Right hindlimb (tissue), 1 donor: ENCODE results near the gene AMER3.

Experiments
- DNase-seq: peaks from one replicate; pipeline ENCODE4 v3.0.0-alpha.2; 2018

AMER3 gene

GRCh38 chr2:130756053-130756873, 923 bp downstream of the AMER3 start:
- DNase-seq = peak; percentile 60

DNA sequence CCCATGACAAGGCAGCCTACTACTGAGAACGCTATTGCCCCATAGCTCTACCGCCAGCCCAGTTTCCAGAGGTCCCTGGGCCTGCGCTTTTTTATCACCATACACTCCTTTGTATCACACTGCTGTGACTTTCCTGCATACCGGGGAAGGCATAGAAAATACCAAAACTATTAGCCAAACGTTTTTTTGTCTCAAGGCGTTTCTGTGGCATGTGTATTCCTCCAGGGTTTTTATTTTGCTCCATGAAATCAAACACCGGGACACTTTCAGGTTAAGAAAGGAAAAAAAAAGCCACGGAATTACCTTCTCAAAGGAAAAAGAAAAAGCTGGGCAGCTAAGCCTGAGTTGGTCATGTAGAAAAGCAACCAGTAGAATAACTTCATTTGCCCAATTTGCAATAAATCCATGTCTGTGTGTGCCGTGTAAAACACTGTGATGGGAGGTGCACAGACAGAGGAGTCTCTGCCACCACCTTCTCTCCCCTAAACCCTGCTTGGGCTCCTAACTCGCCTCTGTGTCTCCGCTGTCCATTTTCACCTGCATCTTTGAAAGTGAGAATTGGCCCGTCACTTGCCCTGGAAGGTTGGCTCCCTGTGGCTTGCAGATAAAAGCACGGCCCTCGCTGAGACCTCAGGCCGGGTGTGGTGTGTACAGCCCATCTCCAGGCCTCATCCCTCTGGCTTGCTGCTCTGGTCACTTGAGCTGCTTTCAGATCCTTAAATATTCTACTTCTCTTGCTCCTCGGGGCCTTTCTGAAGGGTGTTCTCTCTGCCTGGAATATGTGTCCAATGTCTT, 1.7 kb downstream of the AMER3 start:
- DNase-seq = no peak

DNA sequence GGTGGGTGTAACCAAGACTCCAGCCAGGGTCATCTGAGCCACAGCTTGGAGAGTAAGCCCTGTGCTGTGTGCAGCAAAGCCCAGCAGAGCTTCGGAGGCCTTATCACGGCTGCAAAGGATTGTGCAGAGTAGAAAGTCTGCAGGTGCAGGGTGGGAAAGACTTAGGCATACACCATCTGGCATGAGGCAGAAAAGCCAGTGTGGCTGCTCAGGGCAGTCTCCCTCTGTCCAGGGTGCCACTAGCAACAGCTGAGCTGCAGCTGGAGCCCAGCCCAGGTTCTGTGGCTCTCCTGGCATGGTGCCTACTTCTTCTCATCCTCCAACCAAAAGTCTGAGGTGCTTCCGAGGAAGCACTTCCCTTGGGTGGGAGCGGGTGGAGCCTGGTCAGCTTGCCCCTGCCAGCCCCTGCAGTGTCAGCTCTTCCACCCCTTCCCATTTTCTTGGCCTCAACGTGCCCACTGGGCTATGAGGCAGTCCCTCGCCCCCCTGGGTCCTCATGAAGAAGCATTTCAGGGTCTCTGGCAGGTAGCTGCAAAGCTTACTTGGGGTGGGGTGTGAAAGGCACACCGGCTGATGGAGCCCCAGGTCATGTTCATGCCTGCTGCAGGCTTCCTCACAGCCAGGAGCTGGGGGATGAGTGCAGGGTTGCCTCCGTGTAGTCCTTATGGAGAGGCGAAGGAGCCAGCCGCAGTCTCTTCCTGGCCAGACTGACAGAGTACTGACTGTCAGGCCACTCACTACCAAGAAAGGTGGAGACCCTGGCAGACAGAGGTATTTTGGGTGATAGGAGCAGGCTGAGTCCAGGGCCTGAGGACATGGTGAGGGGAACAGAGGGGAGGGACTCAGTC, 4.8 kb downstream of the AMER3 start:
- DNase-seq = no peak

DNA sequence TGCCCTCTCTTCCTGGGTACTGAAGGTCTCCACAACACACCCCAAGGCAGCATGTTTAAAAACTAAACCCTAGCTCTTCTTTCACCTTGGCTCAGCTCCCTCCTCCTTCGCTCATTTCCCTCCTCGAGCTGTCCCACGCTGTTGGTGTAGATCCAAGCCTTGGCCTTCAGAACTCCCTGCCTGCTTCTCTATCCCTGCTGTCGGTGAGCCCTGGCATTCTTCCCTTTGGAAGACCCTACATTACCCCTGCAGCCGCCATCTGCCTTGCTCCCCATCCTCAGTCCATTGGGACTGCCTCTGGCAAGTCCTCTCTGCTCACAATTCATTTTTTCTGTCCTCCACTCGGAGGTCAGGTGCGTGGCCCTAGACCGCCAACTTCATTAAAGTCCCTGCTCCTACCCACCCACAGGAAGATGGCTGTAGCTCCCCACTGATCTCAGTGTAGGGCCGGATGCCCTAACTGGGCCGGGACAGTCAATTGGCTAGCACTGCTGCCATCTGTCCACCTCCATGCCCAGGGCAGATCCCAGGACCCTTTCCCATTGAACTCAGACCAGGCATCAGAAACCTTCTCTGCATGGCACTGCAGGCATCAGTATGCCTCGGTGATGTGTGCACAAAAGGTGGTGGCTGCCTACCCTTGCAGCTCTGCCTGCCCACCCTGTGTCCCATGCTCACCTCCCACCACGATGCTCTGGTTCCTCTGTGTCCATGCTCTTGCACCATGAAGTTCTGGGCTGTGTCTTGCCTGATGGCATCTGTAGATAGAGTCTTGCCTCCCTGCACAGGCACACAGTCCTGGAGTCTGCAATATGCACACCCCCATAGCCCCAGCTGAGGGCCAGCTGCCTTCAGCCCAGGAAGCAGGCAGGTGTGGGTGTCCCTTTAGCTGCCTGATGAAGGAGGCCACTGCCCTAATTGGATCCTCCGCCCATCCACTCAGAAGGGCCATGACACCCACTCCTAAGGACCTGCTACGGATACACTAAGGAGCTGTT, 5.7 kb downstream of the AMER3 start:
- no peak for DNase-seq

GRCh38 chr2:130762031-130762909, 6.9 kb downstream of the AMER3 start:
- DNase-seq = no peak

- no peak for DNase-seq
Measured at GRCh38 chr2:130762910-130763385, 7.6 kb downstream of the AMER3 start.

GRCh38 chr2:130763405-130763804, 8.1 kb downstream of the AMER3 start:
- DNase-seq = no peak

DNA sequence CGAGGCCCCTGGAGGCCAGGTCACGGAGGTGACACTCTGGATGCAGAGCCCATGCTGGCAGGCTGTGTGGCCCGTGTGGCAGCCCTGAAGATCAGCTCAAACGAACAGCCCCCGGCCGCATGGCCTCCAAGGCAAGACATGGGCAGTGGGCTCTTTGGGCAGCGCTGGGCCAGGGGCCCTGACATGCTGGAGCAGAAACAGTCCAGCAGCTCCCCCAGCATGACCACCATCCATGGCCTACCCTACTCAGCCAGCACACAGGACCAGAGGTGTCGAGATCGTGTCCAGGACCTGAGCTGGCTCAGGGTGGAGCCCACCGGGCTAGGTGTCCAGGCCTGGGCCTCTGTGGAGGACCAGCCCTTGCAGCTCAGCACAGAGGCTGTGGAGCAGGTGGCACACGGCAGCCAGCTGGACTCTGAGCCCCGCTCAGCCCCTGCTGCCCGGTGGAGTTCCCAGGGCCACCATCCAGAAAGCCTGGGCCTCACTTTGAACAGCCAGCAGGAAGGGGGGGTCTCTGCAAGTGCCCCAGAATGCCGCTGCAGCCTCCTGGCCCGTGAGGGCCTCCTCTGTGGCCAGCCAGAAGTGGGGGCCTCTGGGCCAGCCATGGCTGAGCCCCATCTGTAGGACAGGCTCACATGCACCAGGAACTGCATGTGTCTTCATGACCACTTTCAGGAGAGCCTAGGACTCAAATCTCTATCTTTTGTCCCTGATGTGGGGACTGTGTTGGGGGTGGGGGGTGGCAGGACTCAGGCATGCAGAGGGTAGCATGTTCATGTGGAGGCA, 8.9 kb downstream of the AMER3 start:
- no peak for DNase-seq

DNA sequence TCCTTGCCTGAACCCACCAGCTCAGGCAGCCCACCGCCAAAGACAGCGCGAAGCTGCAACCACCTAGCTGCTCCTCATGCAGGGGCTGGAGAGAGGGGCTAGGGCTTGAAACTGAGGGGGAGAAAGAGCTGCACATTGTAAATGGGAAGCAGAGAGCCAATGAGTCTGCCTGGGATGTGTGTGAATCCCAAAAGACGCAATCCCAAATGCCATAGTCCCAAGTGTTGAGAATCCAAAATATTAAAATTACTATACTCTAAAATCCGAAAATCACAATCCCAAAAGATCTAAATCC, 9.4 kb downstream of the AMER3 start:
- no peak for DNase-seq

DNA sequence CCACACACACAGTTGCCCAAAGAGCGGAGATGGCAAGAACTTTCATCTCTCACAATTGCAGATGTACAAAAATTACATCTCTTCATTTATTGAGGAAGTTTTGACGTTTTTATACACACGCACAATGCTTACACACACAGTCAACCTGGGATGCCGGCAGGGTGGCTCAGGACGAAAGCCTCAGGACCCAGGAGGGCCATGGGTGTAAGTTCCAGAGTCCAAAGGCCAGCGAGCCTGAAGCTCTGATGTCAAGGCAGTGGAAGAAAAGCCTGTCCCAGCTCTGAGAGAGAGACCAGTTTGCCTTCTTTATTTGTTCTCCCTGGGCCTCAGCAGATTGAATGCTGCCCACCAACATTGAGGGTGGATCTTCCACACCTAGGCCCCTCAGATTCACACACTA, 10.1 kb downstream of the AMER3 start:
- DNase-seq = no peak

- DNase-seq = no peak
Measured at GRCh38 chr2:130766037-130766436, 10.7 kb downstream of the AMER3 start.

DNA sequence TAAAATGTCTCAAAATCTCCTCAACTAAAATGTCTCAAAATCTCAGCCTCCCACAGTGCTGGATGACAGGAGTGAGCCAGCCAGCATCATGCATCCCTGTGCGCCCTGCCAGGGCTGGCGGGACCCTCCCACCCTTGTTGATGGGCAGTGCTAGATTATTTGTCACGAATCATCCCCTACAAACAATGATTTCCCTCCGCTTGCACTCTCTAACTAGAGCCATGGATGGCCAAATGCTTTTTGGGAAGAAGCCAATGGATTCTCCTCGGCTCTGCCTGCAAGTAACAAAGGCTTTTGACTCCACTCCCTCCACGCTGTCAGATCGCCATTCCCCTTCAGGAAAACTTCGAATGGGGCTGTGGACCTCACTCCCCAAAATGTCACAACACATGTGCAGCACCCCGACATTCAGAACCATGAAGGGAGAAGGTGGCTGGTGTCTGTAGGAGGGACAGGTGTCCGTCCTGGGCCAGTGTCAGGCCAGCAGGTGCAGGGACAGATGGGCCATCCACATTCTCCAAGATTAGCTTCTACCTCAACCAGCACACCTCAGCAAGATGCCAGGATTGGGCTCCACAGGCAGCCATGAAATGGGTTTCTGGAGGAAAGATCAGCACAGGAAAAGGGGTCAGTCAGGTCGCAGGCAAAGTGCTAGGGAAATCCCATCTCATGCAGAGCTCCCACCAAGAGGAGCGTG, 11.5 kb downstream of the AMER3 start:
- DNase-seq = no peak

- no peak for DNase-seq
Measured at GRCh38 chr2:130767408-130767775, 12.1 kb downstream of the AMER3 start.

DNA sequence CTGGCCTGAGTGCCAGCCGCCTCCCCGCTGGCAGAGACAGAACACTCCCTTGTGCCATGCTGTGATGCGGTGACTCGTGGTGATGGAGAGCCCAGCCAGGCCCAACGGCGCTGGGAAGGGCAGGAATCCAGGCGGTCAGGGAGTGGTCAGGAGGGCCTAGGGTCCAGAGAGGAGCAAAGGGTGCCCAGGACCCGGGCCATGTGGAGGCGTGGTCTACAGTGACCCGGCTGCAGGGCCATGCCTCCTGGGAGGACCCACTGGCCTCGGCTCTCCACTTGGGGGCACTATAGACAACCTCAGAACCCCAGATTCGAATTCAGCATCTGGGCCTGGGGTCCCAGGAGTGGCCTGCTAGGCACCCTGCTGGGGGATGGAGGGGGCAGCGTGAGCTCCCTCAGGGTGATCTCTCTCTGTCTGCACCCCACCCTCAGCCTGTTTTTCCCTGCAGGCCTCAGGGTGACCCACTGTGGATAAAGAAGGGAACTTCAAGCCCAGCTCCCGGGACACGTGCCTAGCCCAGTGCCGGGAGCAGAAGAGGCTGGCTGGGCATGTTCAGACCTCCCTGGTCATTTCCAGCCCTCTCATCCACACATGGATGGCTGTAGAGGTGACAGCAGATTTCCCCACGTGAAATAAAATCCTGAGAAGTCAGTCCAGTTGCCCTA, 13.0 kb downstream of the AMER3 start:
- DNase-seq = no peak

DNA sequence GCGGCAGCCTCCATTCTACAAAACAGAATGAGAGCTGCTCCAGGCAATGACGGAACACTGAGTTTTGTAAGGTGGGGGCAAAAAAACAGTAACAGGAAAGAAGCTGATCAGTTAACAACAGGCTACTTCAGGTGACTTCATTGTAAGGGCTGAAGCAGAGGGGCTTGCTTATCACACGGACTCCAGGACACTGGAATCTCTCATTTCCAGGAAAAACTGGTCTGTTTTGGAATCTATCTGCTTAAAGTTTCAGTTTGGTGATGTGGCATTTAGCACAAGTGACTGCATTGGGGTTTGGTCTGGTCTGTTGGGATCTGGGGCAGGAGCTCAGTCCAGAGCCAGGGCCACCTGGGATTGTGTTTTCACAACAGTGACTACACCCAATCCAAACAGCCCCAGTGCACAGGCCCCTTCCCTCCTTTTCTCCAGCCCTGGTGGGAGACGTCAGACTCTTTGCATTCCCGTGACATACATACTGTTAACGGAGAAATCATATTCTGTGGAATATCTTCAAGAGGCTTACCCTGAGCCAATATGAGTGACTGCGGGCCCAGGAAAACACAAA, 14.1 kb downstream of the AMER3 start:
- no peak for DNase-seq

DNA sequence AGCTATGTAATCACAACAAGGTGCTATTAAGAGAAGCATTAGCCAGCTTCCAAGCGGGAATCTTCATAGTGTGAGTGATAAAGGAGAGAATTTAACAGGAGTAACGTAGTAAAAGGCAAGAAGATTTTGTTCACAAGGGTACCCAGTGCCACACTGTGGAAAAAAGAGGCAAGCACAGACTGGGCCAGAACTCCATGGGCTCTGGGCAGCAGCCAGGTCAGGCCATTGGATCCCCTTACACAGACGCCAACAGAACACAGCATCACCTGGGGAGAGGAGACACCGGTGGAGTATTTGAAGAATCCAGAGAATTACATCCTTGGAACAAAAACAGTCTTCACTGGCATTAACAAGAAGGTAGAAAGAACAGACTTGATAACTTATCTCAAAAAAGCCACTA, 21.2 kb downstream of the AMER3 start:
- no peak for DNase-seq

DNA sequence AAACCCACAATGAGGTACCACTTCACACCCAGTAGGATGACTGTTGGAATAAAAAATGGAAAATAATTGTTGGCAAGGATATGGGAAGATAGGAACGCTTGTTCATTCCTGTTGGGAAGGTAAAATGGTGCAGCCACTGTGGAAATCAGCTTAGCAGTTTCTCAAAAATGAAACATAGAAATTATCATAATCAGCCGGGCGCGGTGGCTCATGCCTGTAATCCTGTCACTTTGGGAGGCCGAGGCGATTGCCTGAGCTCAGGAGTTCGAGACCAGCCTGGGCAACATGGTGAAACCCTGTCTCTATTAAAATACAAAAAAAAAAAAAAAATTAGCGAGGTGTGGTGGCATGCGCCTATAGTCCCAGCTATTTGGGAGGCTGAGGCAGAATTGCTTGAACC, 23.4 kb downstream of the AMER3 start:
- DNase-seq = no peak

DNA sequence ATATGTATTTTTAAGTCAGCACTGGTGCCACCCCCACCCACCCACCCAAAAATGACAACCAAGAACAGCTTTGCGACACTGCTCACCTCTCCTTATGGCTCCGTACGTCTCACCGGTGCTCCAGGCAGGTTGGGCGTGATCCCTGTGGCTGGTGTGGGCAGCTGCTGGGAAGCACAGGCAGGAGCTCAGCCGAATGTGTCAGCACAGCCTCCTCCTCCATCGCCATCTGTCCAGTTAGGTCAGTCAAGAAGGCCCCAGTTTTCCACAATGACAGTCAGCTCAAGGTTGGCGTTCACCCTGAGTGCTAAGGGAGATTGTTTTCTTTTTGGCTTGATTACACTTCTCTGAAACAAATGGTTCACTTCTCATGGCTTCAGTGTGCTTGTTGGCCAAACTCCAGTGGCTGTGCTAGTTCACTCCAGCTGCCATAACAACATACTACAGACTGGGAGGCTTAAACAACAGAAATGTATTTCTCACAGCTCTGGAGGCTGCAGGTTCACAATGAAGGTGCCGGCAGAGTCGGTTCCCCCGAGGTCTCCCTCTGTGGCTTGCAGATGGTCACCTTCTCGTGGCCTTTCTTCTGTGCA, 30.2 kb downstream of the AMER3 start:
- DNase-seq = no peak
